Endometrial microvascular endothelial cells (primary cell): Measurements from ENCODE around the gene USF1. TPM values are rescaled to one million over a fixed set of nuclear protein-coding genes. Genes with fewer than 3 reads are reported as not detected.

ENCODE experiments used
- in situ Hi-C: cut with HindIII; loops from 2 replicates; pipeline ENCODE4 v1.10.0; 2017; ENCODE audit warnings: low sequenced_read_pairs, low pct_unique_long_range_greater_than_20kb; ENCODE audit errors: inconsistent ontology term
- total RNA-seq: library from RNA; depleted of rRNA; stranded (reverse); fragments of >200 nt; gene quantifications from one replicate; pipeline ENCODE4 v1.2.3, GENCODE V29; 2015; ENCODE audit errors: inconsistent ontology term

The USF1 gene, protein sequence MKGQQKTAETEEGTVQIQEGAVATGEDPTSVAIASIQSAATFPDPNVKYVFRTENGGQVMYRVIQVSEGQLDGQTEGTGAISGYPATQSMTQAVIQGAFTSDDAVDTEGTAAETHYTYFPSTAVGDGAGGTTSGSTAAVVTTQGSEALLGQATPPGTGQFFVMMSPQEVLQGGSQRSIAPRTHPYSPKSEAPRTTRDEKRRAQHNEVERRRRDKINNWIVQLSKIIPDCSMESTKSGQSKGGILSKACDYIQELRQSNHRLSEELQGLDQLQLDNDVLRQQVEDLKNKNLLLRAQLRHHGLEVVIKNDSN
- 119 TPM for total RNA-seq

DNA sequence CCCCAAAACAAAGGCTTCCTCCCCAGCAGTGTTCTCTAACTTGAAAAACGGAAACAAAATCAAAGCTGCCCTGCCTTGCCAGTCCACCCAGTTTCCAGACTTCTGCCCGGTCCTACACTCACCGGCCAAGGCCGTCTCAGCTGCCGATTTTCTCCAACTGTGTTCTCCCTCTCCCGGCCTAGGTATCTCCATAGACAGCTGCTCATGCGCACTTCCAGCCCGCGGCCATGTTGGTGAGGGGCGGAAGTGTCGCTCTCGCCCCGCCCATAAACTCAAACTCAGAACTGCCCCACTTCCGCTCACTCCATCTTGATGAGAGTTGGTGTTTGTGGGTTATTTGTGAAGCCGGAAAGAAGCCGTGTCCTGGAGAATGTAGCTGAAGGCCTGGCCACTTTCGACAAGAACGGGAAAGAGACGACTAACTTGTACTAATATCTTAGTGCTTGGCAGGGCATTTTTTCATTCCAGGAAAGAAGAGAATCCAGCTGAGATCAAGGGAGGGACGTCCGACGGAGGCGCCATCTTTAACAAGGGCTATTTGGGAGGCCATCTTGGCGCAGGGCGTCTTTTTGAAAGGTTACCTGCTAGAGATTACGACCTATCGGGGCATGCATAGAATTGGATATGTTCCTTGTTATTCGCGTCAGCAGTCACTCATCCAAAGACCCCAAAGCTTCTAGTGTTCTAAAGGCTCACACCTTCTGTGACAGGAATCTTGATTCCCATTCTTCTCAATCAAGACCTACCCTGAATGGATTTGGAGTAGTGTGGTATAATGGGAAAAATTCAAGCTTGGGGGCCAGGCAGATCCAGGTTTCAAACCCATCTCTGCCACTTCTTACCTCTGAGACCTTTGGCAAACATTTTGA lies at the start of gene USF1:
TSS of gene USF1 (minus strand) at position 242 of the 869 bp plus-strand sequence. CDS start 2,702 bp downstream, outside the sequence.
- in situ Hi-C loops = loop anchor here (10.0 kb wide), 1 partner anchor 49 kb away; the partner anchor contains the start of gene KLHDC9

DNA sequence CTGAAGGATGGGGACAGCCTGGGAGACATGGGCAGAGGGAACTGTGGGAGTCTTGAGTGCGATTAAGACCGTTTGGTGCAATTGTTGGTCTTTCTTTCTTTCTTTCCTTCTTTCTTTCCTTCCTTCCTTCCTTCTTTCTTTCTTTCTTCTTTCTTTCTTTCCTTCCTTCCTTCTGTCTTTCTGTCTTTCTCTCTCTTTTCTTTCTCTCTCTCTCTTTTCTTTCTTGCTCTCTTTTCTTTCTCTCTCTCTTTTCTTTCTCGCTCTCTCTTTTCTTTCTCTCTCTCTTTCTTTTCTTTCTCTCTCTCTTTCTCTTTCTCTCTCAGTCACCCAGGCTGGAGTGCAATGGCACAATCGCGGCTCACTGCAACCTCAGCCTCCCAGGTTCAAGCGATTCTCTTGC lies 49.5 kb upstream of the USF1 start:
- in situ Hi-C loops = loop anchor here (10.0 kb wide), 1 partner anchor 50 kb away; the partner anchor contains the start of gene USF1

DNA sequence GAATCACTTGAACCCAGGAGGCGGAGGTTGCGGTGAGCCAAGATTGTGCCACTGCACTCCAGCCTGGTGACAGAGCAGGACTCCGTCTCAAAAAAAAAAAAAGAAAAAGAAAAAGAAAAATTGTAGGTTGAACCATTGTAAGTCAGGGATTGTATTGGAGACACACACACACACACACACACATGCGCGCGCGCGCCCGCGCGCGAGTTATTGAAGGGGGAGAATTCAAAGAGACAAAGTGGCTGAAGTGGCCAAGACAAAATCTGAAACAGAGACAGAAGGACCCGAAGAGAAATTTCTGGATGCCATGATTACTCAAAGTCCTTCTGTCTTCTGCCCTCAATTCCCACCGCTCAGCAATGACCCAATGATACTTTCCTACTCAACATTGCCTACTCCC lies 48.7 kb upstream of the USF1 start:
- in situ Hi-C loops = loop anchor here (10.0 kb wide), 1 partner anchor 50 kb away; the partner anchor contains the start of gene USF1

DNA sequence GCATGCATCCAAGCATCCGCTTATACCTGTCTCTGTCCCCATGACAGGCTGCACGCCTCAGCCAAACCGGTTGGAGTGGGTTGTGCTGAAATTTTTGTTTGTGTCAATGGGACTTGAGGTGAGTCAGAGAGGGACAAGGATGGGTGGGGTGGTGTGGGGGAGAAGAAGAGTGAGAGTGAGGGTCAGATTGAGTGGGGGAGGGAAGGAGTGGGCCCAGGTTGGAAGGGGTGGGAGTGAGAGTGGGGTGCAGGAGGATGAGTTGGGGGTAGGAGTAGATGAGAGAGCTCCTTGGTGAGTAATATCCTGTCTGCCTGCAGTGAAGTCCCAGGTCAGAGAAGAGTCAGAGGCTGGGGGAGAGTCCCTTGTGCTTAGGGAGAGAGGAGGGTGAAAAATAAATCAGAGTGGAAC lies 46.8 kb upstream of the USF1 start:
- in situ Hi-C loops = loop anchor here (10.0 kb wide), 1 partner anchor 48 kb away; the partner anchor contains the start of gene USF1

DNA sequence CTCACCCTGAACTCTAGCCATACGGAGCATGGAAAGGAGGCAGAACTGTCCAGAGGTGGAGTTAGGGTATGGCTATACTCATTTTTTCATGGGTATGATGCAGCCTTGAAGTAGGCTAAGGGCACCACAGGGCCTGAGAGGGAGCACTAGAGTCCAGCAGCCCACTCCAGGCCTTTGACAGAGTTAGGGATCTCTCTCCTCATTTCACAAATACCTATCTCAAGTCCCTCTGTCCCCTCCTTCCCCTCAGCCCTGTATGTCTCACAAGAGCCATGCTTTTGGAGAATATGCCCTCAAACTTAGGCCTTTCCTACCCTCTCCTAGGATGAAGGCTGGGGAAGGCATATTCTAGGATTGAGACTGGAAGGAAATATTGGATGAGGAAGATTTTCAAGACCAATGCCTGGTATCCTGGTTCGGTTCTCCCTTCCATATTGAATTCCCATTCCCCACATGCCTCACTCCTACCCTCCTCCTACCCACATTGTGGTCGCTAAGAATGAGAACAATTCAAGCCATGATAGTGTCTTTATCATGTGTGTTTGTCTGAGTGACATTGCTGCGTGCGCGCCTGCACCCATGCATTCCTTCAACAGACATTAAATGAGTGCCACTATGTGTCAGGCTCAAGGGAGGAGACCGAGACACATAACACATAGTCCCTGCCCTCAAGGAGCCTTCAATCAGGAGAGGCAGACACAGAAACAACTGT lies 46.2 kb upstream of the USF1 start:
- in situ Hi-C loops = loop anchor here (10.0 kb wide), 1 partner anchor 47 kb away; the partner anchor contains the start of gene USF1

DNA sequence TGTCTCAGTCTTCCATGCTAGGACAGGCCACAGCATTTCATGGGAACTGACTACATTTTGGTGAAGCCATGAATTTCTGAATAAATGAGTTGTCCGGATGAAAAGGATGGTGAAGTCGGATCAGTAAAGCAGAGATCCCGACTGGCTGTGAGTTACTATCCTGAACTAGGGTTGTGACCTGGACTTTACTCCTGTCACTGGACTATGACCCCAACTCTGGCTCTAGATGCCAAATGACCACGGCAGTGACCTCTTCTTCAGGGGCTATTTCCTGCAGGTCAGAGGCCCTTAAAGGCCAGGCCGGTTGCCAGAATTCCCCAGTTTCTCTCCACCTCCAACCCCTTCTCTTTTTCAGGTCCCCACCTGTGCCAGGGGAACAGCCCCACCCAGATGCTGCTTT lies 45.3 kb upstream of the USF1 start:
- in situ Hi-C loops = loop anchor here (10.0 kb wide), 1 partner anchor 46 kb away; the partner anchor contains the start of gene USF1

DNA sequence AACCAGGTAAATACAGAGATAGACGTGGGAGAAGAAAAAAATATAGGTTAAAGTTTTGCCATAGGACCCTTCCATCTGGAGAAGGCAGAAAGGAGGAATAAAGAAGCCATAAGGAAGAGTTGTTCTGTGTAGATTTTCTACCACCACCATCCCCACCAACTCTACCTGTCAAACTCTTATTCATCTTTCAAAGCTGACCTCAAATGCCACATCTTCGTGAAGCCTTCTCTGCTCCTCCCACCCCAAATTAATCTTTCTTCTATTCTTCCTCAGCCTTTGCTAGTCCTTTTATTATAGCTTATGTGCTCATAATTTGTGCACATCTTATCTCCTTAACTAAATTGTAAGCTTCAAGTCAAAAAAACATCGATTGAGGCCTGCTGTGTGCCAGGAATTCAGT lies 44.8 kb upstream of the USF1 start:
- in situ Hi-C loops = loop anchor here (10.0 kb wide), 1 partner anchor 46 kb away; the partner anchor contains the start of gene USF1

DNA sequence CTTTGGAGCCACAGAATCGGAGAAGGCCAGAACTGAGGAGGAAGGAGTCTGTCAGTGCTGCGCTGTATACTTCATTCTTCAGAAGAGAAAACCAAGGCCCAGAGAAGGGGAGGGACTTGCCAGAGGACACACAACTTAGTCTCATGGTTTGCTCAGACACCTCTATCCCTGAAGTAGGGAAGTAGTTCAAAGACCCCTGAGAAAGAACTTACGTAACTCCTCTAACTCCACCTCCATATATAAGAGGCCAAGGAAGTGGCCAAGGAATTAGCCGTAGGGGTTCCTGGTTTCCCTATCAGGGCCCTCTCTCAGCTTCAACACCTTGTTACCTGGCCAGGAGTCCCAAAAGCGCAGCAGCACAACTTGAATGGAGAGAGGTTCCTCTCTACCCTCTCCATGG lies 44.2 kb upstream of the USF1 start:
- in situ Hi-C loops = loop anchor here (10.0 kb wide), 1 partner anchor 45 kb away; the partner anchor contains the start of gene USF1

DNA sequence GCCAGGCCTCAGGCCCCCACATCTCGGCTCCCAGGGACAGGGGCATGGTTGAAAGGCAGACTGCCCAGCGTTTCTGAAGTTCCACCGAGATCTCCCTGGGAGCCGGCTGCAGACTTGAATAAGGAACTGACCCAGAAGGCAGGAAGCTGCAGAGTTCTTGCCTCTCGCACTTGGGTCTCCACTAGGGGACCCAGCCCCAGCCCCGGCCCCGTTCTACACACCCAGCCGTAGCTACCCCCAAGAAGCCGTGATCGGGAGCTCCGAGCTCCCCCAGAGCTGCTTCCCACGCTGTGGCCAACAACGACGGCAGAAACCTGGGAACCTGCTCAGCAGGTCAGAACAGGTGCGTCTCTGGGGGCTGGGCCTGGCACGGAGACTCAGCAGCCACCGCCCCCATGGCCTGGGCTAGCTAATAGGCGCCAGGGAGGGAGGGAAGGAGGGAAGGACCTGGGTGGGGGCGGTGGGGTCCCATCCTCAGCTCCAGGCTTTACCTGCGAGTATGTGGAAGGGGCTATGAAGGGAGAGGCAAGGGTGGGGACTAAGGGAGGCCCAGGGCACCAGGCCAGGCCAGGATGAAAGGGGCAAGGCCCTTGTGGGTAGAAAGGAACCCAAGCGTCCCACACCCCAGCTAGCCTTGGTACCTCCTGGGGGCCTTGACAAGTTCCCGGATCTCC lies 43.6 kb upstream of the USF1 start, which contains the start of gene NECTIN4:
TSS of gene NECTIN4 (minus strand) at position 308 of the 674 bp plus-strand sequence. CDS start at position 46, 262 bp downstream.
- in situ Hi-C loops = no loop called here

DNA sequence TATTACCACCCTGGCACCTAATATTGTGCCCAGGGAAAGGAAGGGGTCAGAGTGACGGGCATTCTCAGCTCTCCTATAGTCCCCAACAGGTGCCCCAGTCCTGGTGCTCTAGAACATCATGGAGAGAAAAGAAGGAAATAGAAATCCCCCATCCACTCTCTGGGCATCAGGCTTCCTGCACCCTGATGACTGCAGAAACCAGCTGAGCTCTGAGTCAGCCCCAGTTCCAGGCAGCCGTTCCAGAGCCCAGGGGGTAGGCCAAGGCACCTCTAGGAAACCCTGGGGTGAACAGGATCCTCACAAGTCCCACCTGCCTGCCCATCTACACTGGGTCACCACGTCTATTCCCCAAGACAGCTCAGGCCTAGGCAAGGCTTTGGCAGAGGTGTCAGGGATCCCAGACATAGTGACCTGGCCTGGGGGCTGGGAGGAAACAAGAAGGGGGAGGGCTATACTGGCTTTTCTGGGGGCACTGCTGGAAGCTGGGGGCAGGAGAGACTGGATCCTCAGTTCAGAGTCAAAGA lies 42.9 kb upstream of the USF1 start:
- in situ Hi-C loops = no loop called here

DNA sequence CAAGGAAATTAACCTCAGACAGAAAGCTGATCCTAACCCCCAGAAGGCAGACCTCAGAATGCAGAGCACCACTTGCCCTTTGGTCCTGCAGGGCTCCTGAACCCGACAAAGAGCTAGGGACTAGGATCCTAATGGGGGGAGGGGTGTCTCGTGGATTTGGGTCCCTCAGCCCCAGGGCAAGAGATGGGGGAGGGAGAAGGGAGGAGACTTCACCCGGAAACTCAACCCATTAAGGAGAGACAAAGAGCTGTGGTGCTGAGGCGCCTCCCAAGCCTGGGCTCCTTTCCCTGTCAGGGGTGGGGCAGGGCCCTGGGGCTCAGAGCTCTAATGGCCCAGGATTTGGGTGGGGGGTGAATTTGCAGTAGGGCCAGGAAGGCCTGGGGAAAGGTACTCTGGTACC lies 40.7 kb upstream of the USF1 start:
- in situ Hi-C loops = no loop called here

DNA sequence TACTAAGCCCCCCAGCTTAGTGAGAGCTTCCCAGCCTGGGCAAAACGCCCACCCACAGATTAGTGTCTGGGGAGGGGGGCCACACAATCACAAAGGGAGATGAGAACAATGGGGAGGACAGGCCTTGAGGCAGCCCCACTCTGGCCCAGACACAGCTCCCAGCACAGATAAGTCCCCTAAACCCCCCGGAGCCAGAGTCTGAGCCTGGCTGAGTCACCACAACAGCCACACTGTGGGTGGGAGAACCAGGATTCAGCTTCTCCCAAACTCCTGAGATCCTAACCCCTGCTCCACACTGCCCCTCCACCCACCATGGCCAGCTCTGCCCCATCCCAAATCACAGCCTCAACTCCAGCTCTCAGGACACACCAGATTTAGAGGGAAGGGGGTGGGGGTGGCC lies 39.4 kb upstream of the USF1 start:
- in situ Hi-C loops = no loop called here

DNA sequence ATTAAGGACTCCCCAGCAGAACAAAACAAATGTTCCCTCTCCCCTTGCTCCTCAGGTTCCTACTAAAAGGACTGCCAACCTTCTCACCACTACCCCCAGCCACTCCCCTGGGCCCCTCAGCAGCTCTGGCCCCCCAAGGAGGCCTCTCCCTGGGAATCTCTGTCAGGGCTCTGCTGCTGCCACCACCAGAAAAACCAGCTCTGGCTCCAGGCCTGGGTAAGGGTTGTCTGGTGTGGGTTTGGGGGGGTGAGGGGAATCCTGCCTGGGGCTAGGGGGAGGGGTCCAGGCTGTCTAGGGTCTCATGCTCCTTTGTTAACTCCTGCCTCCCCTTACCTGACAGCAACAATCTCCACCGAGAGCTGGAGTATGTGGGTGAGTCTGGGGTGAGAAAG lies 38.8 kb upstream of the USF1 start:
- in situ Hi-C loops = no loop called here

DNA sequence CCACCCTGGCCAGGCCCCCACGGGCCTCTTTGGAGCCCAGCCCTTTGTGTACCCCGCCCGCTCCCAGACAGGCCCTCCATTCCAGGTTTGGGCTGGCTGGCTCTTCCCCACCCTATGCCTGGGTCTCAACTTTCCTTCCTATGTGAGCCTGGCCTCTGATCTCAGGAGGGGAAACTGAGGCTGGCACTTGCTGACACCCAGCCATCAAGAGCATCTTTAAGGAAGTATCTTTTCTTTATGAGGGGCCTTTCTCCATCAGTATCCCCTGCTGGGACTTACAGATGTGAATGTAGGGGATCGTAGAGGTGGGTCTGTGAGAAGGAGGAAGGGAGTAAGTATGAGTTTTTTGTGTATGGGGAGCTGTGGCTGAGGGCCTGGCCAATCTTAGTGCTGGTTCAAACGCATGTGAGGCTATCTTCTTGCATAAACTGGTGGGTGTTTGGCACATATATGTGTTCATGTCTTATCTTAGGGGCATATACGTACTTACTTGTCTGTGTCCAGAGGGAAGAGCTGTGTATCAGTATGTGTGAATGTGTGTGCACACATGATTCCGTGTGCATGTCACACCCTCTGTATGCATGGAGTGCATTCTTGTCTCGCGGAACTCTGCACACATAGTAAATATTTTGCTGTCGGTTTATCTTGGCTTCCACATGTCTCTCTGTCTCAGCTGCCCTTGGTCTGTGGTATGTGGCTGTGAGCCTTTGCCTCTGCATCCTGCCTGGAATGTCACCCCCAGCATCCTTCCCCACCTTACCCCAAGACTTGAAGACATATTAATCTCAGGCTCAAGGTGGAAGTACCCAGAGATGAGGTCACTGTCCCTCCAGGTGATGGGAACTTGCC lies 38.2 kb upstream of the USF1 start:
- in situ Hi-C loops = no loop called here

DNA sequence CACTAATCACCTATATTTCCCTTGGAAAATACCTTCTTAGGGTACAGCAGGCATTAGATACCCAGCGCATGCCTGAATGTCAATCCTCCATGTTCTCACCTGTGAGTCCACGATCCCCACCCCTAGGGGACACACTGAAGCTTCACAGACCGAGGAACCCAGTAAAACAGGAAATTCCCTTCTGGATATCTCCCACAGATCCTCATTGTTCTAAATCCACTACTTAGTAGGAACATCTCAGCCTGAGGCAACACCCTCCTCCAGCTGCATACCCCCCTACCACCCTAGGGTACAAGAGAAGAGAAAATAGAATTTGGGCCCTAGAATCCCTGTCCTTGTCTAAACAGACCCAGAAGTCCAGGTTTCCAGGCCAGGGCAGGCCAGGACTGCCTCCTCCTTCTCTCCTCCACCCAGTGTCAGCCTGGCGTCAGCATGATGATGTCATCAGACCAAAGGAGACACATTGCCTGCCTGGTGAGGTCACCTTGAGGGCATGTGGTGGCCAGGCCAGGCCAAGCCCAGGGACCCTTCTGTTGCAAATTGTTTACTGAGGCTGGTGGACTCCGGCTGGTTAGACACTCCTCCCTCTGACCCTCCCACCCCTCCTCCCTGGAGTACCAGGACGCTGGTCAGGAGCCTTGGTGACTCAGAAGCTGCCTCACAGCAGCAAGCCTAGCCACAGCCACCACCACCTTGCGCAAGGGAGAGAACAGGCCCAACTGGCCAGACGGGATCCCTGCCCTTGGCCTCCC lies 37.4 kb upstream of the USF1 start:
- in situ Hi-C loops = no loop called here

DNA sequence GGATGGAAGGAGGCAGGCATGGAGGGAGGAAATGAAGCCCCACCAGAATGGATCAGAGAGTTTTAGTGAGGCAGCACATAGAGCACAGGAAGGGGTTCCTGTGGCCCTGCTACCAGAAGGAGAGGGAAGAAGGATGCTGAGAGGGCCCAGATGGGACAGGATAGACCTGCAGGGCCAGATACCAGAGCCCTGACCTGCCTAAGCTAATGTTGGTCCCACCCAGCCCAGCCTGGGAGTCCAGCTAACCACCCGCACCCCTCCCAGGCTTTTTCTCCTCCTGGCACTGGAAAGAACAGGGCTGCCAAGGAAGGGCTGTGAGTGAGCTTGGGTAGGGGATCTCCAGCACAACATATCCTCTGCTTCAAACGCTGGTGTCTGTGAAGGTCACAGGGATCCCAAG lies 36.7 kb upstream of the USF1 start:
- in situ Hi-C loops = no loop called here

DNA sequence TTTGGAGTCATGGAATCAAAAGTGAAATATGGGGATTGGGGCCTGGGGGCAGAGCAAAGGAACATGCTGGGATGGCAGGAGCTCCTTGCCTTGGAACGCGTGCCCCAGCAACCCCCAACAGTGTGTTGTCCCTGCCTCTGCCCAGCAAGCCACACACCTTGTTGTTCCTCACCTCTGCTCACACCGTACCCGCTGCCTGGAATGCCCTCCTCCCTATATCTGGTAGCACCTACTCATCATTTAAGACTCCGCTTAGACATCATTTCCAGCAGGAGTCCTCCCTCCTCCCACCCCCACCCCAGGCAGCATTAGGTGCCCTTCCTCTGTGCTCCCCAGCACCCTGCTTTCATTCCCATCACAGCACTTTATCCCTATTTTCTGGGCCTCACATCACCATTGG lies 35.7 kb upstream of the USF1 start:
- in situ Hi-C loops = no loop called here
